HL-60 (cell line): ENCODE results near the gene ANO8.

Source experiments
- CTCF ChIP-seq: IDR thresholded peaks from one replicate; pipeline ENCODE4 v1.5.1; 2011; ENCODE audit warnings: low read length, control low read depth, inconsistent platforms; ENCODE audit not compliant: insufficient read depth
- REST ChIP-seq: IDR thresholded peaks from 2 replicates; pipeline ENCODE4 v1.6.1; 2012; ENCODE audit warnings: low read depth; ENCODE audit not compliant: insufficient replicate concordance

GRCh38 chr19:17346109-17346671 is 11.5 kb upstream of the ANO8 start:
- TF ChIP-seq CTCF (peak; percentile 98), REST (no peak)
